HG02938 (cell line): Measurements from ENCODE around the gene PRSS2.

ENCODE experiments used
- ATAC-seq: cut with Tn5 transposase; IDR thresholded peaks from one replicate; pipeline ENCODE4 v1.9.1; 2021; ENCODE audit warnings: mild to moderate bottlenecking, moderate library complexity; ENCODE audit not compliant: unreplicated experiment

The PRSS2 gene

GRCh38 chr7:142822714-142823113 lies 51.9 kb downstream of the PRSS2 start:
- no peak for ATAC-seq
